ENCODE results near the gene PIP5KL1.

Gene PIP5KL1

GRCh38 chr9:127950513-127951289 is 20.1 kb upstream of the PIP5KL1 start:
- H3K27me3 ChIP-seq = no peaks in the 10 kb centered on the region
- peaks cover 0 to 17% (median 0%) of the 10 kb centered on the region in 3 donors for H3K36me3 ChIP-seq
- peaks cover 0 to 47% (median 7%) of the 10 kb centered on the region in 4 donors for H3K4me1 ChIP-seq
- TF ChIP-seq, protein P1, sequence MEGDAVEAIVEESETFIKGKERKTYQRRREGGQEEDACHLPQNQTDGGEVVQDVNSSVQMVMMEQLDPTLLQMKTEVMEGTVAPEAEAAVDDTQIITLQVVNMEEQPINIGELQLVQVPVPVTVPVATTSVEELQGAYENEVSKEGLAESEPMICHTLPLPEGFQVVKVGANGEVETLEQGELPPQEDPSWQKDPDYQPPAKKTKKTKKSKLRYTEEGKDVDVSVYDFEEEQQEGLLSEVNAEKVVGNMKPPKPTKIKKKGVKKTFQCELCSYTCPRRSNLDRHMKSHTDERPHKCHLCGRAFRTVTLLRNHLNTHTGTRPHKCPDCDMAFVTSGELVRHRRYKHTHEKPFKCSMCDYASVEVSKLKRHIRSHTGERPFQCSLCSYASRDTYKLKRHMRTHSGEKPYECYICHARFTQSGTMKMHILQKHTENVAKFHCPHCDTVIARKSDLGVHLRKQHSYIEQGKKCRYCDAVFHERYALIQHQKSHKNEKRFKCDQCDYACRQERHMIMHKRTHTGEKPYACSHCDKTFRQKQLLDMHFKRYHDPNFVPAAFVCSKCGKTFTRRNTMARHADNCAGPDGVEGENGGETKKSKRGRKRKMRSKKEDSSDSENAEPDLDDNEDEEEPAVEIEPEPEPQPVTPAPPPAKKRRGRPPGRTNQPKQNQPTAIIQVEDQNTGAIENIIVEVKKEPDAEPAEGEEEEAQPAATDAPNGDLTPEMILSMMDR (IDR thresholded peaks at IDR 0.05) = no peak
- no peaks in the 10 kb centered on the region for H3K9me3 ChIP-seq
- intact Hi-C loops (cut with DNase I; ENCODE audit: low total_unique reads) = no loop called here
- H3K27ac ChIP-seq = no peak overlapping the region
- DNase-seq = no peak
- H3K4me3 ChIP-seq = no peak overlapping the region

DNA sequence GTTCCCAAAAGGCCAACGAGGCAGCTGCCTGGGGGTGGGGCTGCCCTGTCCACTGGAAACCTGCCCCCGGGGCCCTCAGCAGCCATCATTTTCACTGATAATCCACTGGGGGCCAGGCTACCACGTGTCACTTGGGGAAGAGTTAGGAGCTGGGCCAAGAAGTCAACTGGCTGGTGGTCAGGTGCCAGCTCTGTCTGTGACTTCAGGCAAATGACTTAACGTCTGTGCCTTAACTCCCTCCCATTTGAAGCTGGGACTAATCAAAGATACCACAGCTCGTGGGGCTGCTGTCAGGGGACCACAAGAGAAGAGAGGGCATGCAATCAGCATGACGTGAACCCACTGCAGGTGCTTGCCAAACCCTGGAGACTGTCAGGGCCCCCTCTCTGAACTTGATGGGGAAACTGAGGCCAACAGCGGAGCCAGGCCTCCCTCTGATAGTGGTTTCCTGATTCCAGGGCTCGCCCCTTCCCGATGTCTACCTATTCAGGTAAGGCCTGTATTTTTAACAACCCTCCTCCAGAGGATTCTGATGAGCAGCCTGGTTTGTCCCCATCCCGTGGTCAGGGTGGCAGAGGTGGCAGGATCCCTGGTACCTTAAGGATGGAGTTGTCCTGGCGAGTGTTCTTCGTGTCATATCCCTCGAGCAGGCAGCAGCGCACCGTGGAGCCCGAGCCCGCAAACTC is 19.4 kb upstream of the PIP5KL1 start:
- no peak overlapping the region for H3K27ac ChIP-seq
- H3K4me3 ChIP-seq = no peak overlapping the region
- peaks cover 4 to 24% (median 7%) of the 10 kb centered on the region in 3 donors for H3K36me3 ChIP-seq
- no peaks in the 10 kb centered on the region for H3K9me3 ChIP-seq
- TF ChIP-seq, protein P1 (IDR thresholded peaks at IDR 0.05) = no peak
- no peak for DNase-seq
- intact Hi-C loops (cut with DNase I; ENCODE audit: low total_unique reads) = no loop called here
- H3K27me3 ChIP-seq = no peaks in the 10 kb centered on the region
- H3K4me1 ChIP-seq = peaks cover 0 to 39% (median 5%) of the 10 kb centered on the region in 4 donors

DNA sequence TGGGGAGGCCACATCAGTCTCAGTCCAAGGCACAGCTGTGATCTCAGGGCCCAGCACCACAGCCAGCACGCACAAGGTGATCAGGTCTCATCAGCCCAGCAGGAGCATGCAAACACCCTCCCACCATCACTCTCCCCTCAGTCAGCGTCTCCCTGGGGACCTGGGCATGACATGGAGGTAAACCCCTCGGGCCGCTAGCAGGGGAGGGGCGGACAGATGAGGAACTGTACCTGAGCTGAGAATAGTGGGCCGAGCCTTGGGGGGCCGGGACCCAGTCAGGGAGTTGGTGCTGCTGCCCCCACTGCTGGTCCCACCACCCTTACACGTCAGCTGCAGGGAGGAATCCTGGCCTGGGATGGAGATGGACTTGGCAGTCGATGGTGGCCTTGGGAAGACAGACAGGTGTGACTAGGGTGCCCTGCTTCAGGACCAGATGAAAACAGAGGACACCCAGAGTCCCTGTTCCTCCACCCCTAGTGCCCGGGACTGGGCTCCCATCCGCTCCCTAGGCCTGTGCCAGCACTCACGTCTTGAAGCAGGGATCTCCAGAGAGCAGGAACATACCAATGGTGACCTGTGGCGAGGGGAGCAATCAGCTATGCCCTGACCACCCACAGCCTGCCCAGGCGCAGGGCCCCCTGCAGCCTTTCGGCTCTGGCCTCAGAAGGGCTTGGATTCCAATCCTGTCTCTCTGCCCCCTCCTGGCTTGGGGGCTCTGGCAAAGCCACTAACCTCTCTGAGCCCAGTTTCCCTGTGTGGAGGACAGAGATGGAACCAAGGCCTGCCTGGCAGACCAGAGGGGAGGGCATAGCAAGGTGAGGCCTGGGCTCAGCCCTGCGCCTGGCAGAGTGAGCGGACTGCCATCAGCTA is 17.5 kb upstream of the PIP5KL1 start:
- intact Hi-C loops (cut with DNase I; ENCODE audit: low total_unique reads) = no loop called here
- no peak overlapping the region for H3K4me3 ChIP-seq
- DNase-seq = no peak
- H3K36me3 ChIP-seq = peaks cover 9 to 40% (median 14%) of the 10 kb centered on the region in 3 donors
- H3K9me3 ChIP-seq = no peaks in the 10 kb centered on the region
- H3K4me1 ChIP-seq = peaks cover 0 to 34% (median 0%) of the 10 kb centered on the region in 4 donors
- TF ChIP-seq, protein P1 (IDR thresholded peaks at IDR 0.05) = no peak
- H3K27ac ChIP-seq = no peak overlapping the region
- no peaks in the 10 kb centered on the region for H3K27me3 ChIP-seq

DNA sequence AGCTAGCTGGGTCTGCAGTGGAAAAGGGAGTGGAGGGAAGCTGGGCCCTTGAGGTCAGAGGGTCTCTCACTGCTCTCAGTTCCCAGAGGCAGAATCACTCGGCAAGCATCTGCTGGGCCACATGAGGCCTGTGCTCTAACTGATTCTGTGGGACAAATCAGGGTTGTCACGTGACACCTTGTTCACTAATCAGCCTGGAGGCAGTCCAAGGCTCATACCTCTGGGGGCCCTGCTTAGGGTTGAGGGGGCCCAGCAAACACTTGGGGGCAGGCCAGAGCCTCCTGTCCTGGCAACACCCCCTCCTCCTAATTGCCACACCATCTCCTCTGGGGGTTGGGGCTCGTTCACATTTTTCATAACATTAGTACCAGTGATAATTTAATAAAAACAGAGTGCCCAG is 16.2 kb upstream of the PIP5KL1 start:
- intact Hi-C loops (cut with DNase I; ENCODE audit: low total_unique reads) = no loop called here
- TF ChIP-seq, protein P1 (IDR thresholded peaks at IDR 0.05) = no peak
- Histone ChIP-seq H3K4me1 (peaks cover 0 to 34% (median 0%) of the 10 kb centered on the region in 4 donors), H3K27ac (no peak overlapping the region), H3K36me3 (peaks cover 9 to 54% (median 14%) of the 10 kb centered on the region in 3 donors), H3K9me3 (no peaks in the 10 kb centered on the region), H3K4me3 (no peak overlapping the region), H3K27me3 (no peaks in the 10 kb centered on the region)
- DNase-seq = no peak

GRCh38 chr9:127945942-127946341 is 15.4 kb upstream of the PIP5KL1 start:
- Histone ChIP-seq H3K9me3 (no peaks in the 10 kb centered on the region), H3K4me1 (peaks cover 0 to 31% (median 0%) of the 10 kb centered on the region in 4 donors), H3K36me3 (peaks cover 9 to 56% (median 14%) of the 10 kb centered on the region in 3 donors), H3K4me3 (no peak overlapping the region), H3K27ac (no peak overlapping the region), H3K27me3 (no peaks in the 10 kb centered on the region)
- TF ChIP-seq, protein P1 (IDR thresholded peaks at IDR 0.05) = no peak
- intact Hi-C loops (cut with DNase I; ENCODE audit: low total_unique reads) = loop anchor here (2.0 kb wide), 1 partner anchor 87 kb away; no protein-coding TSS in a partner anchor
- no peak for DNase-seq
